ENCODE data around the gene KRT8. TPM values are rescaled to one million over a fixed set of nuclear protein-coding genes. Genes with fewer than 3 reads are reported as not detected.

Gene KRT8
- total and polyA plus RNA-seq, 10 of the 15 experiments (the other 5 are each of a cell fraction or from before 2014, with no cell fraction given), result 0.11 to 5.6 (median 0.37) TPM; not detected in 1

DNA sequence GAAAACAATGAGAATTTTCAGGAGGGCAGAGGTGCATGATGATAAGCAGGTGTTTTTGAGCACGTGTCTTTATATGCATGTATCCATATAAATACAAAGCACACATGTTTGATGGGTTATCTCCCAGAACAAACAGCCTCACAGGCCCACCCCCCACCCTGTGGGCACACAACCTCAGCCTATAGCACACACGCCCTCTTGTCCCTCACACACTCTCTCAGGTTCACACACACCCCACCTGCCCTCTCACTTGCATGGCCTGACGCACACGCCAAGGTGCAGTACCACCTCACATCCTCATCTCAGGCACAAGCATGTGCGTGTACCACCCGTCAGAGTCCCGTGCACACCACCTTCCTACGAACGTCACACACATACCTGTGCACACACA lies 8.6 kb upstream of the KRT8 start (continued):
- TF ChIP-seq, protein P1, sequence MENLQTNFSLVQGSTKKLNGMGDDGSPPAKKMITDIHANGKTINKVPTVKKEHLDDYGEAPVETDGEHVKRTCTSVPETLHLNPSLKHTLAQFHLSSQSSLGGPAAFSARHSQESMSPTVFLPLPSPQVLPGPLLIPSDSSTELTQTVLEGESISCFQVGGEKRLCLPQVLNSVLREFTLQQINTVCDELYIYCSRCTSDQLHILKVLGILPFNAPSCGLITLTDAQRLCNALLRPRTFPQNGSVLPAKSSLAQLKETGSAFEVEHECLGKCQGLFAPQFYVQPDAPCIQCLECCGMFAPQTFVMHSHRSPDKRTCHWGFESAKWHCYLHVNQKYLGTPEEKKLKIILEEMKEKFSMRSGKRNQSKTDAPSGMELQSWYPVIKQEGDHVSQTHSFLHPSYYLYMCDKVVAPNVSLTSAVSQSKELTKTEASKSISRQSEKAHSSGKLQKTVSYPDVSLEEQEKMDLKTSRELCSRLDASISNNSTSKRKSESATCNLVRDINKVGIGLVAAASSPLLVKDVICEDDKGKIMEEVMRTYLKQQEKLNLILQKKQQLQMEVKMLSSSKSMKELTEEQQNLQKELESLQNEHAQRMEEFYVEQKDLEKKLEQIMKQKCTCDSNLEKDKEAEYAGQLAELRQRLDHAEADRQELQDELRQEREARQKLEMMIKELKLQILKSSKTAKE (IDR thresholded peaks at IDR 0.05; ENCODE audit: low read depth, poor library complexity, severe bottlenecking), result no peak
- TF ChIP-seq LARP7 (IDR thresholded peaks at IDR 0.05) (no peak), NFYA (IDR thresholded peaks at IDR 0.05; ENCODE audit: borderline replicate concordance, low read depth, low read length) (no peak), SRF (IDR thresholded peaks at IDR 0.05; ENCODE audit: low read depth in 2 of 2, low read length in 2 of 2) (no peak), STAT3 (IDR thresholded peaks at IDR 0.05; ENCODE audit: low read depth, low read length) (no peak)

DNA sequence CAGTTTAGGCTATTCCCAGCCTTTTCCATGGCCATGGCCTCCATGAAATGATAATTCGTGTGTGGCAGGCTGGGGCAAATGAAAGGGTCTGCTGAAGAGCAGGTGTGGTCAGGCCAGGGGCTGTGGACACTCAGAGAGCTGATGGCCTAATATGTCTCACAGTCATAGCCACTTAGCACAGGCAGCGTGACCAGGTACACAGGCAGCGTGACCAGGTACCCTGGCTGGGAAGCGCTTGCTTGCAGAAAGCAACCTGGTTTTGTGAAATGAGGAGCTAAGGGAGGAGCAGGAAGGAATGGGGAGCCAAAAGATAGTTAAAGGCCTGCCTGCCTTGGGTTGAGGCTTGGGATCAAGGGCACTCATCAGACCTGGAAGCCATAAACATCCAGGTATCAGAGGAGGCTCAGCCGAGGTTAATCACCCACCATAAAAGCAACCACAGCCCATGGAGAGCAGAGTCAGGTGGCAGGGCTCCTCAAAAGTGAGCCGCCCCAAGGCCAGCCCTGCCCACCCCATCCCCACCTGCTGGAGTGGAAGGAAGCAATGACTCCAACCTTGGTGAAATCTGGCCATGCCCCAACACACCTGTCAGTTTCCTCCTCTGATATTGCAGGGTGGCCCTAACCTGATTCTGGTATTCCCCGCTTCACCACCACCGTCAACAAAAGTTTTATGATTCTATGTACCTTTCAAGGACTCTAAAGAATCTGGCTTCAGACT lies 8.0 kb upstream of the KRT8 start:
- no peak for ATAC-seq
- no peak overlapping the region for H3K9ac ChIP-seq (ENCODE audit: control insufficient read depth, insufficient read depth, low read length)
- no peak overlapping the region for H3K4me2 ChIP-seq (ENCODE audit: control insufficient read depth, insufficient read depth)
- intact Hi-C loops (cut with micrococcal nuclease; ENCODE audit: unreplicated experiment) (no loop called here), in situ Hi-C loops (cut with MboI) (no loop called here)
- CTCF ChIA-PET, result no interaction called here
- TF ChIP-seq NBN (IDR thresholded peaks at IDR 0.05), result no peak
- no peak for TF ChIP-seq KAT2A (conservative IDR thresholded peaks at IDR 0.05; ENCODE audit: control insufficient read depth, low read depth, low read length)
- TF ChIP-seq EGR1 (IDR thresholded peaks at IDR 0.05; ENCODE audit: borderline replicate concordance in 1 of 2, low read depth in 2 of 2, low read length in 2 of 2), result no peak
- no peak for TF ChIP-seq CEBPB (IDR thresholded peaks at IDR 0.05; ENCODE audit: borderline replicate concordance in 1 of 2, low read depth in 2 of 2, low read length in 2 of 2)
- H2AFZ ChIP-seq (ENCODE audit: control insufficient read depth, low read depth, low read length), result no peak overlapping the region
- BruUV-seq (replicated peaks), result no TSS peak
- POLR2A ChIA-PET, result no interaction called here
- no peaks in the 10 kb centered on the region for H3K79me2 ChIP-seq (ENCODE audit: control insufficient read depth, insufficient read depth, low read length)
- no peak overlapping the region for H3K4me3 ChIP-seq
- no peaks in the 10 kb centered on the region for H3K36me3 ChIP-seq (ENCODE audit: control insufficient read depth in 2 of 2, insufficient read depth in 2 of 2, low read length in 1 of 2)
- no peak for DNase-seq (ENCODE audit: low read depth, low spot score)
- no peak overlapping the region for H3K27ac ChIP-seq (ENCODE audit: control insufficient read depth, insufficient read depth)
- 46% methylated on average over 8 of the region's 8 CpGs for WGBS (ENCODE audit: insufficient coverage, insufficient replicate concordance, low lambda C conversion rate, missing lambda C conversion rate)
- no peaks in the 10 kb centered on the region for H3K9me3 ChIP-seq (replicated peaks; ENCODE audit: control insufficient read depth, insufficient read depth, low read length)
- RAD21 ChIA-PET (ENCODE audit: unreplicated experiment), result no interaction called here
- no peaks in the 10 kb centered on the region for H4K20me1 ChIP-seq (ENCODE audit: control insufficient read depth, insufficient read depth)
- no peak for FAIRE-seq
- SMC1A ChIA-PET (ENCODE audit: uncharacterized antibody, unreplicated experiment), result no interaction called here
- peaks cover 4% of the 10 kb centered on the region for H3K4me1 ChIP-seq (ENCODE audit: control insufficient read depth, insufficient read depth, low read length)
- H3K27me3 ChIP-seq (replicated peaks in 1 of 2; ENCODE audit: control insufficient read depth in 2 of 2, insufficient read depth in 2 of 2, low read length in 1 of 2), result peaks cover 0 to 3% of the 10 kb centered on the region in 2 experiments; a peak in 2 of 4 replicates

All from GM12878 (cell line).